HL-60 (cell line): ENCODE data around the gene SPATA2.

Experiments used
- GABPA ChIP-seq: IDR thresholded peaks from 2 replicates; pipeline ENCODE4 v1.6.1; 2012; ENCODE audit warnings: low read depth
- POLR2AphosphoS5 ChIP-seq: IDR thresholded peaks from 2 replicates; pipeline ENCODE4 v1.6.1; 2012; ENCODE audit warnings: low read depth
- TF ChIP-seq, protein P1 (sequence below): IDR thresholded peaks from 2 replicates; pipeline ENCODE4 v1.6.1; 2012; ENCODE audit warnings: low read depth; ENCODE audit not compliant: insufficient replicate concordance
- TF ChIP-seq, protein P2 (sequence below): IDR thresholded peaks from one replicate; pipeline ENCODE4 v1.5.1; 2011; ENCODE audit warnings: low read length, control low read depth, inconsistent platforms; ENCODE audit not compliant: insufficient read depth

DNA sequence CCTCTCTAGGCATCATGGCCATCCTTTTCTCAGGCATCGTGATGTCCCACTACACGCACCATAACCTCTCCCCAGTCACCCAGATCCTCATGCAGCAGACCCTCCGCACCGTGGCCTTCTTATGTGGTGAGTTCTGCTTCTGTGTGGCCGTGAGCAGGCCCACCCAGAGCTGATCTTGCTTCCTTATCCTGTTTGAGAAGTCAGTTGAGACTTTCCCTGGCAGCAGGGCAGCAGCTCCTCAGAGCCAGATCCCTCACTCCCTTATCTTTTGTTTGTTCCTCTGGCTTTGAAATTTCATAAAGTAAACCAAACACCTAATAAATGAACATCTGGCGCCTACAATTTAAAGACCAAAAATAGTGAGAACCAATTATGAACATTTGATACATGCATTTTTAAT lies 40.6 kb downstream of the SPATA2 start:
- TF ChIP-seq, protein P1, sequence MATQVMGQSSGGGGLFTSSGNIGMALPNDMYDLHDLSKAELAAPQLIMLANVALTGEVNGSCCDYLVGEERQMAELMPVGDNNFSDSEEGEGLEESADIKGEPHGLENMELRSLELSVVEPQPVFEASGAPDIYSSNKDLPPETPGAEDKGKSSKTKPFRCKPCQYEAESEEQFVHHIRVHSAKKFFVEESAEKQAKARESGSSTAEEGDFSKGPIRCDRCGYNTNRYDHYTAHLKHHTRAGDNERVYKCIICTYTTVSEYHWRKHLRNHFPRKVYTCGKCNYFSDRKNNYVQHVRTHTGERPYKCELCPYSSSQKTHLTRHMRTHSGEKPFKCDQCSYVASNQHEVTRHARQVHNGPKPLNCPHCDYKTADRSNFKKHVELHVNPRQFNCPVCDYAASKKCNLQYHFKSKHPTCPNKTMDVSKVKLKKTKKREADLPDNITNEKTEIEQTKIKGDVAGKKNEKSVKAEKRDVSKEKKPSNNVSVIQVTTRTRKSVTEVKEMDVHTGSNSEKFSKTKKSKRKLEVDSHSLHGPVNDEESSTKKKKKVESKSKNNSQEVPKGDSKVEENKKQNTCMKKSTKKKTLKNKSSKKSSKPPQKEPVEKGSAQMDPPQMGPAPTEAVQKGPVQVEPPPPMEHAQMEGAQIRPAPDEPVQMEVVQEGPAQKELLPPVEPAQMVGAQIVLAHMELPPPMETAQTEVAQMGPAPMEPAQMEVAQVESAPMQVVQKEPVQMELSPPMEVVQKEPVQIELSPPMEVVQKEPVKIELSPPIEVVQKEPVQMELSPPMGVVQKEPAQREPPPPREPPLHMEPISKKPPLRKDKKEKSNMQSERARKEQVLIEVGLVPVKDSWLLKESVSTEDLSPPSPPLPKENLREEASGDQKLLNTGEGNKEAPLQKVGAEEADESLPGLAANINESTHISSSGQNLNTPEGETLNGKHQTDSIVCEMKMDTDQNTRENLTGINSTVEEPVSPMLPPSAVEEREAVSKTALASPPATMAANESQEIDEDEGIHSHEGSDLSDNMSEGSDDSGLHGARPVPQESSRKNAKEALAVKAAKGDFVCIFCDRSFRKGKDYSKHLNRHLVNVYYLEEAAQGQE, result no peak
- TF ChIP-seq POLR2AphosphoS5 (no peak), GABPA (no peak)
- TF ChIP-seq, protein P2, sequence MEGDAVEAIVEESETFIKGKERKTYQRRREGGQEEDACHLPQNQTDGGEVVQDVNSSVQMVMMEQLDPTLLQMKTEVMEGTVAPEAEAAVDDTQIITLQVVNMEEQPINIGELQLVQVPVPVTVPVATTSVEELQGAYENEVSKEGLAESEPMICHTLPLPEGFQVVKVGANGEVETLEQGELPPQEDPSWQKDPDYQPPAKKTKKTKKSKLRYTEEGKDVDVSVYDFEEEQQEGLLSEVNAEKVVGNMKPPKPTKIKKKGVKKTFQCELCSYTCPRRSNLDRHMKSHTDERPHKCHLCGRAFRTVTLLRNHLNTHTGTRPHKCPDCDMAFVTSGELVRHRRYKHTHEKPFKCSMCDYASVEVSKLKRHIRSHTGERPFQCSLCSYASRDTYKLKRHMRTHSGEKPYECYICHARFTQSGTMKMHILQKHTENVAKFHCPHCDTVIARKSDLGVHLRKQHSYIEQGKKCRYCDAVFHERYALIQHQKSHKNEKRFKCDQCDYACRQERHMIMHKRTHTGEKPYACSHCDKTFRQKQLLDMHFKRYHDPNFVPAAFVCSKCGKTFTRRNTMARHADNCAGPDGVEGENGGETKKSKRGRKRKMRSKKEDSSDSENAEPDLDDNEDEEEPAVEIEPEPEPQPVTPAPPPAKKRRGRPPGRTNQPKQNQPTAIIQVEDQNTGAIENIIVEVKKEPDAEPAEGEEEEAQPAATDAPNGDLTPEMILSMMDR, result no peak
